GM18520 (cell line): Measurements from ENCODE around the gene PEX13.

Source experiments
- ATAC-seq: cut with Tn5 transposase; IDR thresholded peaks from one replicate; pipeline ENCODE4 v1.9.1; 2021; ENCODE audit not compliant: unreplicated experiment

PEX13 gene

DNA sequence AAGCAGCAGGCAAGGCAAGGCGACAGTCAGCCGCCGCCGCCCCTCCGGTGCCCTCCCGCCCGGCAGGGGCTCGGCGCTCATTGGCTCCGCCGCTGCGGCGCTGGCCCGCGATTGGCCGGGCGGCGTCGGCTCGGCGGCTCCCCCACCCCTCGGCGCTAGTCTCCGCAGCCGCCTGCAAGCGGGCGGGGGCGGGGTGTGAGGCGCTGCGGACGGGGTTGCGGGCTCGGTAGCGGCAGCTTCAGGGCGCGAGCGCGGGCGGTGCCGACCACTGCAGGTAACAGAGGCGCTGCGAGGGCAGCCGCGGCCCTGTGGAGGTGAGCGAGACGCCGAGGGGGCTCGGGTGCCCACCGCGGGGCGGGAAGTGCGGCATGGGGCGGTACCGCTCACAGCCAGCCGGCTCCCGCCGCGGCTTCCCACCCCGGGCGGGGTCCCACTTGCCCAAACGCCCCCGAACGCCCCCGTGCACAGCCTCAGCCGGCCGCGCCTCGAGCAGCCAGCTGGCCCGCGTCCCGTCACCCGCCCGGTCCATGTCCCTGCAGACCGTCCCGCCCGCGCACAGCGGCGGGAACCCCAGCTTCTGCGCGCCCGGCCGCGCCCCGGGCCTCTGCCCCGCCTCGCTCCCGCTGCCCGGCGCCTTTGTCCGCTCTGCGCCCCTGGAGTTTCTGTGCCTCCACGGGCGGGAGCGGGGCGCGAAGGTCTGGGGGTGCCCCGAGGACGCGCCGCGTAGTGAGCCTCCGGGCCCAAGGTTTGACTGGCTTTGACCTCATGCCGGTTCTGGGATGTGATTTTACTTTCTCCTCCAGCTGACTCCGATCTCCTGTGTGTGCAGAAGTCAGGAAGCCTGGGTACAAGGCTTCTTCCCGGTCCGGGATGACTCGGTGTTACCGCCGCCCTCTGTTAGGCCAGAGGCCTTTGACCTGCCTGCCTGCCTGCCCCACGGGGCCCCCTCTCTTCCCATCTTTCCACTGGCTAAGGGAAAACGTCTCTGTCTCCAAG lies 48.5 kb downstream of the PEX13 start, which contains the start of gene SANBR:
TSS of gene SANBR (plus strand) at position 158 of the 996 bp plus-strand sequence. CDS start 4,480 bp downstream, outside the sequence.
- peak; percentile 92 for ATAC-seq

DNA sequence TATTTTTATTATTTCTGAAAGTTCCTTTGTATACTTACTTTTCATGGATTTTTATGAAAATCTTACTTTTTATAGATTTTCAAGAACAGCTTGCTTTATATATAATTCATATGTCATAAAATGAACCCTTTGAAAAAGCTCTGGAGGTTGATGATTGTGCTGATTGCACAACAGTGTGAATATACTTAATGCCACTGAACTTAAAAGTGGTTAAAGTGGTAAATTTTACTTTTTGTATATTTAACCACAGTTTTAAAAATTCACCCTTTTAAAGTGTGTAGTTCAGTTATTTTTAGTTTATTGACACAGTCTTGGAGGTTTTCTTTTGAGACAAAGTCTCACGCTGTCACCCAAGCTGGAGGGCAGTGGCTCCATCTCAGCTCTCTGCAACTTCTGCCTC lies 56.6 kb downstream of the PEX13 start:
- ATAC-seq: no peak

DNA sequence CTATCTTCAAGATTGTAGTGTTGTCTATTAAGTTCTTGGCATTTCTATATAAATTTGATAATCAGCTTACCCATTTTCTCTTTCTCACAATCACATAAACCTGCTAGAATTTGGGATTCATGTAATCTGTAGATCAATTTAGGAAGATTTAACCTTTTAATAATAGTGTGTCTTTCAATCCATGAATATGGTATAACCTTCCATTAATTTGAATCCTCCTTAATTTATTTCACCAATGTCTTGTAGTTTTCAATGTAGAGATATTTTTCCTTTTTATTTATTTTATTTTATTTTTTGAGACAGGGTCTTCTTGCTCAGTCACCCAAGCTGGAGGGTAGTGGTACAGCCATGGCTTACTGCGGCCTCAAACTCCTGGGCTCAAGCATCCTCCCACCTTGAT lies 68.4 kb downstream of the PEX13 start:
- no peak for ATAC-seq

DNA sequence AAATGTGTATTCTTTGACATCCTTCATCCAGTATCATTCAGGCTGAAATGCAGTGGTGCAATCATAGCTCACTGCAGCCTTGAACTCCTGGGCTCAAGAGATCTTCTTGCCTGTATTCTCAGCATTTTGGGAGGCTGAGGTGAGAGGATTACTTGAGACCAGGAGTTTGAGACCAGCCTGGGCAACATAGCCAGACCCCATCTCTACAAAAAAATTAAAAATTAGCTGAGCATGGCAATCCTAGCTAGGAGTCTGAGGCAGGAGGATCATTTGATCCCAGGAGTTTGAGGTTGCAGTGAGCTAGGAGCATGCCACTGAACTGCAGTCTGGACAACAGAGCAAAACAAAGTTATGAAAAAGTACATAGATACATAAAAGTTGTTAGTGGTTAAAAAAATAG lies 72.3 kb downstream of the PEX13 start:
- no peak for ATAC-seq

DNA sequence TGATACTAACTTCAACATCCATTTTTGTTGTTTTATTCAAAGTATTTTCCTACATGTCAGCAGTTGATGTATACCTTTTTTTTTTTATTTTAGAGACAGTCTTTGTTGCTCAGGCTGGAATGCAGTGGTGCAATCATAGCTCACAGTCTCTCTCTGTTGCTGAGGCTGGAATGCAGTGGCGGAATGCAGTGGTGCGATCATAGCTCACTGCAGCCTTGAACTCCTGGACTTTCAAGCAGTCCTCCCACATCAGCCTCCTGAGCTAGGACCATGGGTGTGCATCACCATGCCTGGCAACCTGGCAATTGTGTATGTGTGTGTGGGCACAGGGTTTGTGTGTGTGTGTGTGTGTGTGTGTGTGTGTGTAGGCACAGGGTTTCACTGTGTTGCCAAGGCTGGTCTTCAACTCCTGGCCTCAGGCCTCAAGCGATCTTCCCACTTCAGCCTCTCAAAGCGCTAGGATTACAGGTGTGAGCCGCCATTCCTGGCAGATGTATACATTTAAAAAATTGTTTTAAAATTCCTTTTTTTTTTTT lies 72.9 kb downstream of the PEX13 start:
- no peak for ATAC-seq

DNA sequence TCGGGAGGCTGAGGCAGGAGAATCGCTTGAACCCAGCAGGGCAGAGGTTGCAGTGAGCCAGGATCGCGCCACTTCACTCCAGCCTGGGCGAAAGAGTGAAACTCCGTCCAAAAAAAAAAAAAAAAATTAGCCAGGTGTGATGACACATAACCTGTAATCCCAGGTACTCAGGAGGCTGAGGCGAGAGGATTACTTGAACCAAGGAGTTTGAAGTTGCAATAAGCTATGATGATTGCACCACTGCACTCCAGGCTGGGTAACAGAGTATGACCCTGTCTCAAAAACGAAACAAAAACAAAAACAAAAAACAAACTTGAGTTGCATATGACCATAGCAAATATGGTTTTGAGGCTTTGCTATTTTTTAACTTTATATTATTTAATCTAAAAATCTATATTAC lies 74.0 kb downstream of the PEX13 start:
- ATAC-seq: no peak

DNA sequence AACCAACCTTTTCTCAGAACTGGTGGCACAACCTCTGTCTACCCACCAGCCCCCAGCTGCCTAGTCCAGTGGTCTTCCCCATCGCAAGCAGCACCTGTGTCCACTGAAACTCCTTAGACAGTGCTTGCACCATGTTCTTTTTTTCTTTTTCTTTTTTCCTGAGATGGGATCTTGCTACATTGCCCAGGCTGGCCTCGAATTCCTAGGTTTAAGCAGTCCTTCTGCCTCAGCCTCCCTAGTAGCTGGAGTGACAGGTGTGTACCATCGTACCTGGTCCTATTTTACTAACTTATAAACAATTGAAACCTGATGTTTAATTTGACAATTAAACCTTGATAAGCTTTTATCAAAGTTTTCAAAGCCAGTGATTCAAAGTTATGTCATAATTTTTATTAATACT lies 78.9 kb downstream of the PEX13 start:
- ATAC-seq: no peak

DNA sequence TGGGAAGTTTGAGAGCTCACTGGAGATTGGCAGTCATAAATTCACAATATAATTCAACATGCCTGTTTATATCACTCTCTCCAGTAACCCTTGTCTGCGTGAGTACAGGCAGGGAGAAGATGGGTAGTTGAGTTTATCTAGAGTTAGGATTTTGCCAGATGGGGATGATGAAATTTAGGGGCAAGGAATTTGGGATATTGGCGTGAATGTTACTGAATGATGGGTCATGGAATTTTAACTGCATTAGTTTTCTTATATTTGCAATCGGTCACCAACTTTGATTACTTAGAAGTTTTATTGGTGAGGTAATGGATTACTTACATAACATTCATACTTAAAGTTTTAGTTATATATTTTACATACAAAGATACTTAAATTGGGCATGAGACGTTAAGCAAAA lies 83.3 kb downstream of the PEX13 start:
- ATAC-seq: no peak
